Erythroblast (primary cell): Measurements from ENCODE around the gene GJA3.

Experiments
- GATA1 ChIP-seq: IDR thresholded peaks from 2 replicates; pipeline ENCODE4 v1.6.1; 2011; ENCODE audit warnings: low read depth, mild to moderate bottlenecking, control low read depth, low read length, moderate library complexity
- POLR2A ChIP-seq: IDR thresholded peaks from 2 replicates; pipeline ENCODE4 v1.6.1; 2011; ENCODE audit warnings: mild to moderate bottlenecking, low read length

DNA sequence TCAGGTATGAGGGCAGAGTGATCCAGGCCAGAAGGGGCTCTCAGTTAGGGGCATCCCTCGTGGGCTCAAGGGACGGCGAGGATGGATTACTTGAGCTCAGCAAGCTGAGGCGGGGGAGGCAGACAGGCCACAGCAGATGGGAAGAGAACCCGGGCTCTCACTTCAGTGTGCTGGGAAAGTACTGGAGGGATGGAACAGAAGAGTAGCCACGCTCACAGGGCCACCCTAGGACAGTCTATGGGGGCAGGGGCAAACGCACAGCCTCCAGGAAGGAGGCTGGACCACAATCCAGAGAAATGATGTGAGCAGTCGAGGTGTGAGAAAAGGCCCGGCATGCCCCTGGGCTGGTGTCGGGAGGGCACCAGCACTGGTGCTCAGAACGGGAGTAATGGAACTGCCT lies 9.2 kb downstream of the GJA3 start:
- TF ChIP-seq POLR2A (no peak), GATA1 (no peak)
